ENCODE data around the gene ICAM5.
"Not testable (repeated sequence)": the region's sequence is repeated elsewhere in the genome, so short reads cannot be mapped to it uniquely, and the experiment has no call there.

Gene ICAM5

GRCh38 chr19:10320602-10321416 lies 31.1 kb downstream of the ICAM5 start:
- no peak for DNase-seq

GRCh38 chr19:10321417-10321797 lies 31.7 kb downstream of the ICAM5 start:
- DNase-seq = no peak

- no peak for DNase-seq
These were observed 32.4 kb downstream of the ICAM5 start for GRCh38 chr19:10321874-10322835.

DNA sequence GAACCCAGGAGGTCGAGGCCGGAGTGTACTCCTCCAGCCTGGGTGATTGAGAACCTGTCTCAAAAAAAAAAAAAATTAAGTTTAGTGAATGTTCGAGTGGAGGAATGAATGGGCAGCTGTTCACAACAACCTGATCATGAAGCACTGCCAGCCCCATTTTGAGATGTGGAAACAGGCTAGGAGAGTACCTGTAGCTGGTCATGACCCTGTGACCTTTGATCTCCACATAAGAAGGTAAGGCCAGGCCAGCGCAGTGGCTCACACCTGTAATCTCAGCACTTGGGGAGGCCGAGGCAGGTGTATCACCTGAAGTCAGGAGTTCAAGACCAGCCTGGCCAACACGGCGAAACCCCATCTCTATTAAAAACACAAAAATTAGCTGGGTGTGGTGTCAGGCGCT lies 36.0 kb downstream of the ICAM5 start:
- no peak for DNase-seq

DNA sequence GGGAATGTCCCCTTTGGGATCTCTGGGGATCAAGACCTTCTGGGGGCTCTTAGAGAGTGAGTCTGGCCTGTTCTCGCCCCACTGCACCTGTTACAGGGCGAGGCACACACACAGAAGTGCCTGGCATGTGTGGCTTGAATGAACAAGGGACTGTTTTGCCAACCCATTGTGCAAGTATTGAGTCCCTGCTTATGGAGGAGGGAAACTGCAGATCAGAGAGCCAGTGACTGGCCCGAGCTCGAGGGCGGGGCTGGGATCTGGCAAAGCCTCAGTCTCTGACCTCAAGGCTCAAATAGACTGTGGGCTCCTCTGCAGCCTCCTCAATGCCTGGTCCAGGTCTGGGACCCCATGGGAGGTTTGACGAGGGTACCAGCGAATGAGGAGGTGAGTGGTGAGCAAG lies 38.0 kb downstream of the ICAM5 start:
- no peak for DNase-seq

GRCh38 chr19:10328558-10329429 lies 39.0 kb downstream of the ICAM5 start:
- DNase-seq = no peak

DNA sequence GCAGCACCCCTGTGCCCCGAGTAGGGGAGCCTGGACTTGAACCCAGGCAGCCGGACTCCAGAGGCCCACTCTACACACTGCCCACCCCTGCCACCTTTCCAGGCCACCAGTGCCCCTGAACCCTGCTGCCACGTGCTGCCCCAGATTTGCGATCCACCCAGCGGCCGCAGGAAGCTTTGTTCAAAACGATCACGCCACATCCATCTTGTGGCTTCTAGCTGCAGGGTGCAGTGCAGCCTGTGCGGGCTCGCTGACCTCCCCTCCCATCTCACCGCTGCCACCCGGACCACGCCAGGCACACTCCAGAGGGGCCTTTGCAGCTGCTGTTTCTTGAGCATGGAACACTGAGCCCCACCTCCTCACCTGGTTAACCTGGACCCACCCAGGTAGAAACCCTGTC lies 39.8 kb downstream of the ICAM5 start:
- no peak for DNase-seq

DNA sequence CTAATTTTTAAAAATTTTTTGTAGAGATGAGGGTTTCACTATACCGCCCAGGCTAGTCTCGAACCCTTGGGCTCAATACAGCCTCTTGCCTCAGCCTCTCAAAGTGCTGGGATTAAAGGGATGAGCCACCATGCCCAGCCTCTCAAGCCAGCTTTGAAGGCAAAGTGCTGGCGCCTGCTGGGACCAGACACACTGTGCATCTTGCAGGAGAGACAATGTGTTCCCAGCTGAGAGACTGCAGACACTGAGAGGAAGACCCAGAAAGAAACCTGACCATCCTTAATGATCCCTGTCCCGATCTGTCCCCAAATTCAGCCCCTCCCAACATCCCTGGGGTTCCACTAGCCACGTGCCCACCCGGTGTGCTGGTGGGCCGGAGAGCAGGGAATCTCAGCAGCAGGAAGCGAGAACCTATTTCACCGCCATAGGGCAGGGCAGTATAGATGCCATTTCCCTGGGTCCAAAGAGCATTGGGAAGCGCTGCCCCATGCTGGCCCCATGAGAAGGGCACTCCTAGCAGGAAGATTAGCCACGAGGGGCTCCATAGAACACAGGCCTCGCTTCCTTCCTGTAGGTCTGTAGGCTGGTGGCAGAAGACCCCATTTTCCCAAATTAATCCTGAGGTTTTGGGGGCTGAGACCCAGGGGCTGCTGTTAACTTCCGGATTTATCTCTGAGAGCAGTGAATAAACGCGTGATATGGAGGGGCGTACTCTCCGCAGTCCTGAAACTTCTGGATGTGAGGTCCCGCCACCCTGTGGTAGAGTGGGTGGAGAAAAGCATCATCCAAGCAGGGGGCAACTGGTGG lies 42.6 kb downstream of the ICAM5 start:
- DNase-seq = no peak

DNA sequence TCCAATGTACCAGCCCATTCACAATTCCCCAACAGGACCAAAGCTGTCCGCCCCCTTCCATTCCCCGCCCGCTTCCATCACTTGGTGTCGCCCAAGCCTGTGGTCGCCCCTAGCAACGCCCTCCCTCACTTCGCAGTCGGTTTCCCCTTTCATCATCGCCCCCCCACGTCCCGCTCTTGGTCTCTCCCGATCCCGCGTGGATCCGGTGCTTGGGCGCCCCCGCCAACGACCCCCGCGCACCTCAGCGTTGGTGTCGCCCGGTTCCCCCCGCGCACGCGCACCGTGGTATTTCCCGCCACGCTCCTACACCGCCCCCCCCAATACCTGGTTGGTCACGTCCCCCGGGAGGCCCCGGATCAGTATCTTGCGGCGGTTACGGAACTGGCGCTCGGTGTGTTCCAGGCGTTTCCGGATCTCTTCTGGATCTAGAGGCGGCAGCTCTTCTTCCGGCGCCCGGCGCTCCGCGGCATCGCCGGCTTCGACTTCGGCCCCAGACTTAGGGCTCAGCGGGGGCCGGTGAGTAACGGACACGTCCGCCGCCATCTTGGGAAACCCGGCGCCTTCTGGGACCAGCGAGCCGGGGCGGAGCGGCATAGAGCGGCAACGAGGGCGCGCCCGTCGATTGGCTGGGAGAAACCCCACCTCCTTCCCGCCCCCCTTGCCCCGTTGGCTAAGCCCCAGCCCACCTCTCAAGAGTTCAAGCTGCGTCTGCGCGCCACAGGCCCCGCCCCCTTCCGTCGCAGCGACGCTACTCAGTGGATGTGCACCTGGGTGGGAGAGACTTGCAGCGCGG lies 43.4 kb downstream of the ICAM5 start, which contains the start of gene RAVER1:
Gene RAVER1 (minus strand): TSS at position 565 of the 793 bp plus-strand sequence. CDS start 22 bp downstream, at position 543.
- DNase-seq = peak; percentile 90 to 96

- no peak for DNase-seq
These were observed 44.2 kb downstream of the ICAM5 start for GRCh38 chr19:10333758-10334587.

GRCh38 chr19:10334588-10335351 lies 45.0 kb downstream of the ICAM5 start:
- peak; percentile 34 to 43 for DNase-seq

DNA sequence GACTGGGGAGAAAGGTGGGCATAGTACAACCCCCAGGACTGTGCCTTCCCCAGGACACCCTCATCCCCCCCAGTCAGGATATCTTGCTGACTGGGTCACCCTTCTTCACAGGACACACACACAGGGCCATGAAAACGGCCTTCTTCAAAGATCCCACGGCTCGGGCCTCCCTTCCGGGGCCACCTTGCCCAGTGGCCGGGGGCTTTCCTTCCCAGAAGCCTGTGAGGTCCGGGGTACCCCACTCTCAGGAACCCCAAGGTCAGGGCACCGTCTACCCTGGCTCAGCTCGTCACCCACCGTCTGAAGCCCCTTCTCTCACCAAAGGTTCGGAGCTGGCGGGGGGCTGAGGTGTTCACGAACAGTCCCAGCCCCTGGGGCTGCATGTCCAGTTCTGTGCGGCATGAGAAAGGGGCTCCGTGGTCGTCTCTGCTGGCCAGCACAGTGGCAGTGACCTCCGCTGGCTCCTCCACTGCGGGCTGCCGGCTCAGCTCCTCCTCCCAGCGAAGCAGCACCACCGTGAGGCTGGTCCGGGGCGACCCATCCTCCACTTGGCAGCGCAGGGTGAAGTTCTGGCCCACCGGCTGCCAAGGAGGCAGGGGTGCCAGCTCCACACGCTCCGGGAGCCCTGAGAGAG lies 45.7 kb downstream of the ICAM5 start:
- DNase-seq = no peak

DNA sequence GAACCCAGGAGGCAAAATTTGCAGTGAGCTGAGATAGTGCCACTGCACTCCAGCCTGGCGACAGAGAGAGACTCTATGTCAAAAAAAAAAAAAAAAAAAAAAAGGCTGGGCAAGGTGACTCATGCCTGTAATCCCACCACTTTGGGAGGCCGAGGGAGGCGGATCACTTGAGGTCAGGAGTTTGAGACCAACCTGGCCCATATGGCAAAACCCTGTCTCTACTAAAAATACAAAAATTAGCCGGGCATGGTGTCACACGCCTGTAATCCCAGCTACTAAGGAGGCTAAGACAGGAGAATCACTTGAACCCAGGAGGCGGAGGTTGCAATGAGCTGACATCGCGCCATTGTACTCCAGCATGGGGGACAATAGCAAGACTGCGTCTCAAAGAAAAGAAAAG lies 47.0 kb downstream of the ICAM5 start:
- DNase-seq = not testable (repeated sequence)

DNA sequence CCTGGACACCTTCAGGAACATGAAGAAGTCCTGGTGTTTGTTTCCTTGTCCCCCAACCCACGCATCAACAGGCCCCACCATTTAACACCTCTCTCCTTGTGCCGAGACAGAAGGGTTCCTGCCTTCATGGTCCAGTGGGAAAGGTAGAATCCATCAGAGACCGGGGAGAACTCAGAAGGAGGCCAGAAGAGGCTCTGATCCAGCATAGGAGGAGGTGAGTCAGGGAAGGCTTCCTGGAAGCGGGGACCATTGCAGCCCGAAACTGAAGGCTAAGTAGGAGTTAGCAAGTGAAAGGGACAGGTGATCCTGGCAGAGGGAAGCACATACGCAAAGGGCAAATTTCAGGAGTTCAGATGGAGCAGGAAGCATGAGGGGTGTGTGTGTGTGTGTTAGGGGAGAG lies 49.2 kb downstream of the ICAM5 start:
- DNase-seq = no peak

DNA sequence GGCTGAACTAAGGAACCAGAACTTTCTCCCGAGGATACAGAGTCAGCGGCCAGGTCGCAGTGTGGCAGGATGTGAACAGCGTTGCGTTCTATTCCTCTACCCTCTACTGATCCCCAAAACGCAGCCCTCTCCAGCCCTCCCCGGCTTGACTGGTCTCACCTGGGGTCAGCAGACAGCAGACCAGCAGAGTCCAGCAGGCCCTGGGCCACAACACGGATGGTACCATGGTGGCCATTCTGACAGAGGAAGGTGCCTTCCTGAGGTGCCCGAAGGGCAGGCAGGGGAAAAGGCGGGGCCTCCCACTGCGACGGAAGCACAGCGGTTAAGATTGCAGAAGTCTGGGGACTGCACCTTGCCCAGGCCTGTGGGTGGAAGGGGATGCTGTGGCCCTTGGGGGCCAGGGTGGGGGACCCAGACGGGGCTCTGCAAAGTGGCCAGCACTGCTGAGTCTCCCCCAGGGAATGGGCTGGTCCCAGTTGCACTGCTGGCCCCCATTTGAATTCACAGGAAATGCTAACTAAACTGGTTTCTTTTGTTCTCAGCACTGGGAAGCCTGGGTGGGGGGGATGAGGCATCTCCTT lies 49.7 kb downstream of the ICAM5 start, which contains the start of gene ICAM3:
Gene ICAM3 (minus strand): TSS at position 245 of the 581 bp plus-strand sequence. CDS start 10 bp downstream, at position 235.
- no peak for DNase-seq

GRCh38 chr19:10339977-10340376 lies 50.2 kb downstream of the ICAM5 start:
- DNase-seq = no peak

DNA sequence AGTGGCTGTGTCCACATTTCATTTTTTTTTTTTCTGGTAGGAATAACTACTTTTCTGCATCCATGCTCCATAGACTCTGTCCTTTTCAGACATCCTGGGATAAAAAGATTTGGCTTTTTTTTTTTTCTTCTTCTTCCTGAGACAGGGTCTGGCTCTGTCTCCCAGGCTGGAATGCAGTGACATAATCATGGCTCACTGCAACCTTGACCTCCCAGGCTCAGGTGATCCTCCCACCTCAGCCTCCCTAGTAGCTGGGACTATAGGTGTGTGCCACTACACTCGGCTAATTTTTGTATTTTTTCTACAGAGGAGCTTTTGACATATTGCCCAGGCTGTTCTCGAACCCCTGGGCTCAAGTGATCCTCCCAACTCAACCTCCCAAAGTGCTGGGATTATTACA lies 53.7 kb downstream of the ICAM5 start:
- DNase-seq = no peak

DNA sequence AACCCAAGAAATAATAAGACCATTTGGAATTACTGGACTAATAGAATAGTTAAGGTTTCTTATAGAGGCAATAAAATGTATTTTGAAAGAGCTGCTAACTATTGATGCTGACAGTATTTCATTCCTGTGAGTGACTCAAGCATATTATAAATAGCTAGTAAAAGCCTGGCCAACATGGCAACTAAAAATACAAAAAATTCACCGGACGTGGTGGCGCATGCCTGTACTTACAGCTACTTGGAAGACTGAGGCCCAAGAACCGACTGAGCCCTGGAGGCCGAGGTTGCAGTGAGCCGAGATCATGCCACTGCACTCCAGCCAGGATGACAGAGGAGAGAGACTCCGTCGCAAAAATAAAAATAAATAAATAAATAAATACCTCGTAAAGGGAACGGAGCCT lies 55.0 kb downstream of the ICAM5 start:
- no peak for DNase-seq

All from hippocampal formation (tissue), 2 donors.